ENCODE data around the gene KSR2. TPM values are rescaled to one million over a fixed set of nuclear protein-coding genes. Genes with fewer than 3 reads are reported as not detected.

KSR2 gene
- total and polyA plus RNA-seq, 4 donors: 0.09 to 1.8 (median 0.37) TPM

GRCh38 chr12:117827660-117828059, 141.1 kb downstream of the KSR2 start:
- TF ChIP-seq CTCF (IDR thresholded peaks at IDR 0.05; ENCODE audit: control extremely low read depth, extremely low read depth): no peak
- ATAC-seq (ENCODE audit: insufficient read depth, low FRiP score) (no peak), DNase-seq (no peak)
- peaks cover 0 to 4% (median 0%) of the 10 kb centered on the region in 3 donors for H3K27me3 ChIP-seq (ENCODE audit: control insufficient read depth in 3 of 3, insufficient read depth in 3 of 3, low read length in 2 of 3)
- peaks cover 0 to 11% (median 8%) of the 10 kb centered on the region in 4 donors for H3K9me3 ChIP-seq (ENCODE audit: control insufficient read depth in 4 of 4, insufficient read depth in 3 of 4, low read length in 3 of 4)
- no peak overlapping the region for H3K27ac ChIP-seq (ENCODE audit: low read depth in 1 of 2, low read length in 1 of 2)
- no peaks in the 10 kb centered on the region for H3K4me1 ChIP-seq (ENCODE audit: control insufficient read depth in 5 of 5, insufficient read depth in 5 of 5, low read length in 5 of 5)
- no peak overlapping the region for H3K4me3 ChIP-seq
- 84 to 93% methylated on average over 2 of the region's 2 CpGs for WGBS, 2 donors
- no peak overlapping the region for H3K9ac ChIP-seq (ENCODE audit: insufficient read depth in 1 of 2, low read length in 2 of 2)
- no peaks in the 10 kb centered on the region for H3K36me3 ChIP-seq (ENCODE audit: control insufficient read depth in 4 of 4, insufficient read depth in 4 of 4, low read length in 4 of 4)

GRCh38 chr12:117825827-117826226, 143.0 kb downstream of the KSR2 start:
- Histone ChIP-seq H3K27me3 (ENCODE audit: control insufficient read depth in 3 of 3, insufficient read depth in 3 of 3, low read length in 2 of 3) (peaks cover 0 to 4% (median 0%) of the 10 kb centered on the region in 3 donors), H3K9me3 (ENCODE audit: control insufficient read depth in 4 of 4, insufficient read depth in 3 of 4, low read length in 3 of 4) (peaks cover 0 to 11% (median 8%) of the 10 kb centered on the region in 4 donors), H3K36me3 (ENCODE audit: control insufficient read depth in 4 of 4, insufficient read depth in 4 of 4, low read length in 4 of 4) (no peaks in the 10 kb centered on the region), H3K4me1 (ENCODE audit: control insufficient read depth in 5 of 5, insufficient read depth in 5 of 5, low read length in 5 of 5) (no peaks in the 10 kb centered on the region), H3K4me3 (no peak overlapping the region), H3K27ac (ENCODE audit: low read depth in 1 of 2, low read length in 1 of 2) (no peak overlapping the region), H3K9ac (ENCODE audit: insufficient read depth in 1 of 2, low read length in 2 of 2) (no peak overlapping the region)
- DNase-seq (no peak), ATAC-seq (ENCODE audit: insufficient read depth, low FRiP score) (no peak)
- no peak for TF ChIP-seq CTCF (IDR thresholded peaks at IDR 0.05; ENCODE audit: control extremely low read depth, extremely low read depth)
- 89 to 92% methylated on average over 3 of the region's 3 CpGs for WGBS, 2 donors

- TF ChIP-seq CTCF (IDR thresholded peaks at IDR 0.05; ENCODE audit: control extremely low read depth, extremely low read depth): no peak
- no peak for ATAC-seq (ENCODE audit: insufficient read depth, low FRiP score)
Observed at GRCh38 chr12:117821480-117822175, 147.2 kb downstream of the KSR2 start.

More at GRCh38 chr12:117821480-117822175, 147.2 kb downstream of the KSR2 start:
- WGBS, 2 donors: 80 to 87% methylated on average over 6 of the region's 6 CpGs
- Histone ChIP-seq H3K9ac (ENCODE audit: insufficient read depth in 1 of 2, low read length in 2 of 2) (no peak overlapping the region), H3K4me1 (ENCODE audit: control insufficient read depth in 5 of 5, insufficient read depth in 5 of 5, low read length in 5 of 5) (no peaks in the 10 kb centered on the region), H3K4me3 (no peak overlapping the region), H3K9me3 (ENCODE audit: control insufficient read depth in 4 of 4, insufficient read depth in 3 of 4, low read length in 3 of 4) (peaks cover 0 to under 1% (median 0%) of the 10 kb centered on the region in 4 donors), H3K27ac (ENCODE audit: low read depth in 1 of 2, low read length in 1 of 2) (no peak overlapping the region), H3K36me3 (ENCODE audit: control insufficient read depth in 4 of 4, insufficient read depth in 4 of 4, low read length in 4 of 4) (no peaks in the 10 kb centered on the region), H3K27me3 (ENCODE audit: control insufficient read depth in 3 of 3, insufficient read depth in 3 of 3, low read length in 2 of 3) (peaks cover 0 to 4% (median 0%) of the 10 kb centered on the region in 3 donors)
- DNase-seq: no peak
